T follicular helper cell (primary cell): ENCODE measurements around the gene PSMF1.
"Not testable (repeated sequence)": the region's sequence is repeated elsewhere in the genome, so short reads cannot be mapped to it uniquely, and the experiment has no call there.

Experiments used
- DNase-seq: peaks from one replicate; pipeline ENCODE4 v3.0.0-alpha.2; 2020; ENCODE audit warnings: low read depth

The PSMF1 gene

GRCh38 chr20:1215386-1216170 is 97.2 kb downstream of the PSMF1 start:
- DNase-seq = no peak

GRCh38 chr20:1216527-1217427 is 98.4 kb downstream of the PSMF1 start:
- DNase-seq = not testable (repeated sequence)
